K562 (cell line): ENCODE results near the gene PRR5. TPM values are rescaled to one million over a fixed set of nuclear protein-coding genes. Genes with fewer than 3 reads are reported as not detected.
A peak's percentile ranks its signal among the peaks of the same experiment; 100 is the strongest.

Experiments
- BHLHE40 ChIP-seq: IDR thresholded peaks from 2 replicates; pipeline ENCODE4 v1.6.1; 2011; ENCODE audit warnings: low read length, improper control_type of control experiment
- EZH2 ChIP-seq: IDR thresholded peaks from 2 replicates; pipeline ENCODE4 v1.6.1; 2012; ENCODE audit warnings: low read depth, mild to moderate bottlenecking, inconsistent platforms, low read length, borderline replicate concordance
- FOXK1 ChIP-seq: sonication (generic); formaldehyde crosslinking; IDR thresholded peaks from 2 replicates; pipeline ENCODE4 v1.8.0; 2022; ENCODE audit warnings: missing genetic modification reagents, mild to moderate bottlenecking, borderline replicate concordance
- GMEB1 ChIP-seq: fragments of 250-450 bp; sonication (Bioruptor Pico); IDR thresholded peaks from 2 replicates; pipeline ENCODE4 v1.4.0; 2020; ENCODE audit warnings: mild to moderate bottlenecking
- KDM1A ChIP-seq, 2 experiments: fragments of 450-650 bp; IDR thresholded peaks; 2 replicates each; pipeline ENCODE4 v1.6.1; 2016; ENCODE audit warnings: mild to moderate bottlenecking in 2 of 2
- MAFK ChIP-seq: IDR thresholded peaks from 2 replicates; pipeline ENCODE4 v1.6.1; 2011; ENCODE audit warnings: low read length, improper control_type of control experiment
- MAX ChIP-seq: sonication (generic); formaldehyde crosslinking; IDR thresholded peaks from 2 replicates; pipeline ENCODE4 v1.9.0; 2022; ENCODE audit warnings: mild to moderate bottlenecking, missing genetic modification reagents
- MBD2 ChIP-seq: sonication (generic); IDR thresholded peaks from 2 replicates; pipeline ENCODE4 v1.6.1; 2016; ENCODE audit warnings: low read depth, borderline replicate concordance
- MEIS2 ChIP-seq: fragments of 450-650 bp; IDR thresholded peaks from 2 replicates; pipeline ENCODE4 v1.6.1; 2014; ENCODE audit warnings: mild to moderate bottlenecking; ENCODE audit not compliant: partially characterized antibody
- NFIC ChIP-seq: fragments of 450-650 bp; IDR thresholded peaks from 2 replicates; pipeline ENCODE4 v1.6.1; 2017; ENCODE audit warnings: mild to moderate bottlenecking, inconsistent platforms
- POLR2A ChIP-seq: fragments of 450-650 bp; conservative IDR thresholded peaks from 2 replicates; pipeline ENCODE4 v1.6.1; 2016
- REST ChIP-seq, 2 experiments: fragments of 450-650 bp; formaldehyde crosslinking in 1 of 2; IDR thresholded peaks; 2 replicates each; pipeline versions ENCODE4 v1.4.0 to v1.6.1; 2014 to 2020; ENCODE audit warnings: mild to moderate bottlenecking in 2 of 2, borderline replicate concordance in 1 of 2, low read depth in 1 of 2
- RNF2 ChIP-seq: sonication (generic); IDR thresholded peaks from 2 replicates; pipeline ENCODE4 v1.6.1; 2016
- SUPT5H ChIP-seq: fragments of 450-650 bp; IDR thresholded peaks from 2 replicates; pipeline ENCODE4 v1.6.1; 2016
- ZBTB33 ChIP-seq: sonication (generic); formaldehyde crosslinking; IDR thresholded peaks from 2 replicates; pipeline ENCODE4 v1.8.1; 2023; ENCODE audit warnings: mild to moderate bottlenecking, missing genetic modification reagents
- ZFP91 ChIP-seq: sonication (generic); formaldehyde crosslinking; IDR thresholded peaks from 2 replicates; pipeline ENCODE4 v1.8.0; 2022; ENCODE audit warnings: mild to moderate bottlenecking, missing genetic modification reagents
- polyA plus RNA-seq, 8 experiments: library from polyadenylated mRNA; depleted of rRNA in 4 of 8; stranded (reverse) in 5 of 8; unstranded in 3 of 8; fragments of >200 nt; fragmentation: Nextera tagmentation in 2 of 8; fragmentation: Illumina TruSeq in 1 of 8; extraction: Ambion mirVana in 2 of 8; extraction: Trizol in 1 of 8; gene quantifications; 2 replicates each; pipeline versions ENCODE4 v1.2.1 to v1.2.3, GENCODE V29; 2011 to 2014; ENCODE audit warnings: inconsistent platforms in 1 of 8, missing spikeins in 1 of 8
- total RNA-seq, 7 experiments: library from RNA; depleted of rRNA in 6 of 7; stranded (reverse); fragments of >200 nt in 6 of 7; fragmentation: Illumina TruSeq in 2 of 7; extraction: Trizol in 2 of 7; gene quantifications; 2 replicates each; pipeline versions ENCODE4 v1.2.1 to v1.2.3, GENCODE V29; 2011 to 2021; ENCODE audit warnings: low replicate concordance in 1 of 7

The PRR5 gene
- total and polyA plus RNA-seq, 9 of the 15 experiments (the other 6 are each of a cell fraction or from before 2014, with no cell fraction given), result 0.13 to 21.0 (median 7.5) TPM

- TF ChIP-seq ZFP91 (CRISPR knock-in tag), result no peak
- TF ChIP-seq RNF2, result no peak
- TF ChIP-seq MBD2, result no peak
- peak; percentile 39; the same call in 1 of the 2 replicates for TF ChIP-seq SUPT5H
- no peak for TF ChIP-seq FOXK1 (CRISPR knock-in tag)
- TF ChIP-seq POLR2A, result peak; percentile 38; the same call in 1 of the 2 replicates
- TF ChIP-seq MEIS2, result no peak
- no peak for TF ChIP-seq REST (IDR thresholded peaks at IDR 0.05; ENCODE audit: borderline replicate concordance)
- TF ChIP-seq REST (CRISPR knock-in tag; IDR thresholded peaks at IDR 0.05; ENCODE audit: low read depth), result no peak
- TF ChIP-seq EZH2, result no peak
- peak; percentile 49; the same call in 1 of the 2 replicates for TF ChIP-seq MAX (CRISPR knock-in tag)
- TF ChIP-seq KDM1A (IDR thresholded peaks at IDR 0.05), result peak in 1 of 2 experiments; percentile 71; a peak in 1 of 4 replicates
- no peak for TF ChIP-seq GMEB1 (CRISPR knock-in tag)
- no peak for TF ChIP-seq MAFK
- no peak for TF ChIP-seq NFIC
- peak; percentile 74 for TF ChIP-seq ZBTB33 (CRISPR knock-in tag)
- no peak for TF ChIP-seq BHLHE40
These were observed 30.7 kb downstream of the PRR5 start (continued) for GRCh38 chr22:44732661-44733060.
